ENCODE data around the gene AFAP1L2.

AFAP1L2 gene

GRCh38 chr10:114262496-114262895, 141.8 kb downstream of the AFAP1L2 start:
- no peaks in the 10 kb centered on the region for H3K9me3 ChIP-seq
- DNase-seq = no peak
- no peaks in the 10 kb centered on the region for H3K36me3 ChIP-seq
- no peak for TF ChIP-seq CTCF (IDR thresholded peaks at IDR 0.05; ENCODE audit: low read depth, low read length)
- H3K27me3 ChIP-seq = no peaks in the 10 kb centered on the region
- H3K4me1 ChIP-seq = no peaks in the 10 kb centered on the region
- H3K4me3 ChIP-seq (ENCODE audit: low read depth, low read length) = no peak overlapping the region

DNA sequence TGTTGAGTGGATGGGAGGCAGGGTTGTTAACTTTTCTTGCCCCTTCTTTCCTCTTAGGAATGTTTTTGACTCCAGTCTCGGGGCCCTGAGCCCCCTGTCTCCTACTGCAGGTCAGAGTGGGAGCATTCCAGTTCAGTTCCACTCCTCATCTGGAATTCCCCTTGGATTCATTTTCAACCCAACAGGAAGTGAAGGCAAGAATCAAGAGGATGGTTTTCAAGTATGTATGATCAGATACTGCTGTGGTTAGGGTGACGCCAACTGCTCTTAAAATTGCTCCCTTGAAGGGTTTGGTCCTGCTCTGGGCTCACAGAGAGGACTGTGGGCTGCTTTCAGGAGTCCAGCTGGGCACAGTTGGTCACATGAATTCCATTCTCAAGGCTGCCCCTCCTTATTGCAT, 143.2 kb downstream of the AFAP1L2 start:
- no peaks in the 10 kb centered on the region for H3K36me3 ChIP-seq
- TF ChIP-seq CTCF (IDR thresholded peaks at IDR 0.05; ENCODE audit: low read depth, low read length) = no peak
- no peak for DNase-seq
- no peaks in the 10 kb centered on the region for H3K9me3 ChIP-seq
- no peak overlapping the region for H3K4me3 ChIP-seq (ENCODE audit: low read depth, low read length)
- H3K4me1 ChIP-seq = no peaks in the 10 kb centered on the region
- H3K27me3 ChIP-seq = no peaks in the 10 kb centered on the region

DNA sequence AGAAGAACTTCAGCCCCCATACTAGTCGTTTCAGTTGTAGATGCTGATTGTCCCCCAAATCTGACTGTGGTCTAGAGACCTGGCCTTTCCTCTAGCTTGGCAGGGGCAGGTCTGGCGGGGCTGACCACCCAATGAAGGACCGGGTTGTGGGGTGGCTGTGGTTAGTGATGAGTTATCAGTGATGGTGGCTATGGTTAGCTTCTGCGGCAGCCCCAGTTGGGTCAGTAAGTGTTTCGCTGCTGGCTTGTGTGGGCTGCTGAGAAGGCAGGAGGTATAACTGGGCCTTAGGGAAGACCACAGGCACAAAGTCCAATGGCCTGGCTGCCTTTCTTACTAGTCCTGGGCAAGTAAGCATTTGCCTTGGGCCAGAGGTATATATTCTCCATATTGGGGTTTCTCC, 143.9 kb downstream of the AFAP1L2 start:
- Histone ChIP-seq H3K4me3 (ENCODE audit: low read depth, low read length) (no peak overlapping the region), H3K9me3 (no peaks in the 10 kb centered on the region), H3K4me1 (no peaks in the 10 kb centered on the region), H3K27me3 (no peaks in the 10 kb centered on the region), H3K36me3 (no peaks in the 10 kb centered on the region)
- no peak for DNase-seq
- no peak for TF ChIP-seq CTCF (IDR thresholded peaks at IDR 0.05; ENCODE audit: low read depth, low read length)

DNA sequence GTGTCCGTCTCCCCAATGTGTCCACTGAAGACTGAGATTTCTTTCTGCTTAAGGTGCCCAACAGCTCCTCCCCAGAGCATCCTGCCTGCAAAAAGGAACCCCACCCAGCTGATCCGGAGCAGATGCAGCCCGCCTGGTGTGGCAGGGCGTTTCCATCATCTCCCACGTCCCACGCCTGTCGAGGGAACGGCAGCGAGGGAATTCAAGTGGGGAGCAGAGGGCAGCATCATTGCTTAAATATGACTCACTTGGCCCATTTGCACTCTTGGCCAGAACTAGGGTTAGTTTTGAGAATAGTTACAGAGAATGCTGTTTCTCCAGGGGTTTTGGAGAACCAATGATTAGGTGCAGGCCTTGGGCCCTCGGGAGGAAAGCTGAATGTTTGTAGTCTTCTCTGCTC, 144.5 kb downstream of the AFAP1L2 start:
- TF ChIP-seq CTCF (IDR thresholded peaks at IDR 0.05; ENCODE audit: low read depth, low read length) = no peak
- Histone ChIP-seq H3K36me3 (no peaks in the 10 kb centered on the region), H3K4me3 (ENCODE audit: low read depth, low read length) (no peak overlapping the region), H3K27me3 (no peaks in the 10 kb centered on the region), H3K9me3 (no peaks in the 10 kb centered on the region), H3K4me1 (no peaks in the 10 kb centered on the region)
- DNase-seq = no peak

DNA sequence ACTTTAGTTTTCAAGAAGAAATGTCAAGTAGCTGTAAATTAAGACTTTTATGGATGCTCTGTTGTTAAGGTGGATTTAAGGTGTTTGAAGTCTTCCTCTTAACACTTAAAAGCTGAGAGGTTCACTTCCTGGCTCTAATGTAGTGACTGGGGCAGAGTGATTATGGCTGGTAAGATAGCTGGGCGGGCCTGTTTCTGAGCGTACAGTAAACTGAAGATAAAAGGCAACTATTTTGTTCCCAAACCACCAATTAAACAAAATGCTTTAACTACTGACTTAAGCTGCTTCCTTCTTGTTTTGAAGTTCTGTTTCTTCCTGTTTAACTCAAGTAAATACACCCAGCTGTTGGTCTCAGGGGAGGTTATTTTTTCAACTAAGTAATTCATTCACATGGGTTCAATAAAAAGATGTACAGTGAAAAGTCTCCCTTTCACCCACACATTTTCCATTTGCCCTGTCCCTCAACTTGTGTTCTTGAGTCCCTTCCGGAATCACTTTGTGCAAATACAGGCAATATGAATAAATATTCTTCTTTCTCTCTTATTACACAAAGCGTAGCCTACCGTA, 145.9 kb downstream of the AFAP1L2 start:
- TF ChIP-seq CTCF (IDR thresholded peaks at IDR 0.05; ENCODE audit: low read depth, low read length) = no peak
- DNase-seq = no peak
- Histone ChIP-seq H3K9me3 (no peaks in the 10 kb centered on the region), H3K4me1 (no peaks in the 10 kb centered on the region), H3K27me3 (no peaks in the 10 kb centered on the region), H3K4me3 (ENCODE audit: low read depth, low read length) (no peak overlapping the region), H3K36me3 (no peaks in the 10 kb centered on the region)

DNA sequence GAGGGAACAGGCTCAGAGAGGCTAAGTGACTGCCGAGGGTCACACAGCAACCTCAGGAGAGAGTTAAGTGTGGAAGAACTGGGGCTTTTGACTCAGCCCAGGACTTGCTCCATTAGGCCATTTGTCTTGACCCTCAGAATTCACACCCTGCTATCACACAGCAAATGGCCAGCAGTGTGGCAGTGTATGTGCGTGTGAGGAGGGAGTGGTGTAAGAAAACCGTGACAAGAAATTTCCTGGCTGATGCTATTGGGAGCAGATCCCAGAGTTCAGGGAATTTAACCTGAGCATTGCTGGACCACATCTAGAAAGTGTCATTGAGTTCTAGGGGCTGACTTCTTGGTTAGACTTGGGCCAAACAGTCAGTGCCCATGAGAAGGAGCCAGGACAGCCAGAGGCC, 146.8 kb downstream of the AFAP1L2 start:
- no peak for DNase-seq
- no peak for TF ChIP-seq CTCF (IDR thresholded peaks at IDR 0.05; ENCODE audit: low read depth, low read length)
- no peaks in the 10 kb centered on the region for H3K9me3 ChIP-seq
- H3K4me3 ChIP-seq (ENCODE audit: low read depth, low read length) = no peak overlapping the region
- H3K4me1 ChIP-seq = no peaks in the 10 kb centered on the region
- H3K36me3 ChIP-seq = no peaks in the 10 kb centered on the region
- no peaks in the 10 kb centered on the region for H3K27me3 ChIP-seq

All from BE2C (cell line).